ENCODE data around the gene NPTXR.

NPTXR gene

DNA sequence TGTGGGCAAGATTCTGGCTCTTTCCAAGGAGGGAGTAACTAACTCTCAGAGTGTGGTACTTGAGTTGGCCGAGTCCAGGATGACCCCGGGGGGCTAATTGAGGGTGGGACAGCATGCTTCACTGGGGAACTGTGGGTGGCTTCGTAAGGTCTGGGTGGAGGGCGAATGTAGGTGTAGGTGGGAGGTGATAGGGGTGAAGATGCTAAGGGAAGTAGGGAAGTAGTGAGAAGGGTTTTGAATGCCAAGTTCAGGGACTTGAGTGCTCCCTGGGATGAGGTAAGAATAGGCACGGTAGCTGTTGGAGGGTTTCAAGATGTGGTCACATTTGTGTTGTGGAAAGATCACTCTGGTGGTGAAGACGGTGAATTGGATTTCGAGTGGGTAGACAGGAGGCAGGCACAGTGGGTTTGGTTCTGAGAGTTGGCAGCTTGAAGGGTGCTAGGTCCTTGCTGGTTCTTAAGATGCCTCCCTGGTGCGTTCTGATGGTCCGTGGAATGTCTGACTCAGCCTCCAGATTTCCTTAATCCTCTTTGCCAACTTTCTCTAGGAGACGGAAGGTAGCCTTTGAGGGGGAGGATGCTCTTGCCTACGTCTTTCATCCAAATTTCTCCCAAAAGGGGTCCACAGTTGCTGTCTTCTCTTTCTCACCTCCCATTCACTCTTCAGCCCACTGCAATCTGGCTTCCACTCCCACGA, 47.4 kb downstream of the NPTXR start:
- no peak for DNase-seq (ENCODE audit: insufficient read length, low spot score)
- no peak for FAIRE-seq
- no peak for TF ChIP-seq POLR2A (IDR thresholded peaks at IDR 0.05; ENCODE audit: low read depth, low read length)

DNA sequence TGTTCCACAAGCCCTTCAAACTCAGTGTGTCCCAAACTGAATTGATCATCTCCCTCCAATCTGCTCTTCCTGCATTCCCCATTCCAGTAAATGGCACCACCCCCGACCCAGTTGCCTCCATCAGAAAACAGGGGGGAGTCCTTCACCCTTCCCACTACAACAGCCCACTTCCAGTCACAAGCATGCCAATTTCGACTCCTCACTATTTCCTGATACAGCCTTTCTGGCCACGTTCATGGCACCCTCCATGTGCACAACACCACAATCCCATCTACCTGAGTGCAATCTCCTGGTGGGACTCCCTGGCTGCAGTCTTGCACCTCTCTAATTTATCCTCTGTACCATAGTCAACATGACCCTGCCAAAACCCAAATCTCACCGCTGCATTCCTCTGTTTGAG, 48.3 kb downstream of the NPTXR start:
- TF ChIP-seq POLR2A (IDR thresholded peaks at IDR 0.05; ENCODE audit: low read depth, low read length), result no peak
- no peak for FAIRE-seq
- no peak for DNase-seq (ENCODE audit: insufficient read length, low spot score)

DNA sequence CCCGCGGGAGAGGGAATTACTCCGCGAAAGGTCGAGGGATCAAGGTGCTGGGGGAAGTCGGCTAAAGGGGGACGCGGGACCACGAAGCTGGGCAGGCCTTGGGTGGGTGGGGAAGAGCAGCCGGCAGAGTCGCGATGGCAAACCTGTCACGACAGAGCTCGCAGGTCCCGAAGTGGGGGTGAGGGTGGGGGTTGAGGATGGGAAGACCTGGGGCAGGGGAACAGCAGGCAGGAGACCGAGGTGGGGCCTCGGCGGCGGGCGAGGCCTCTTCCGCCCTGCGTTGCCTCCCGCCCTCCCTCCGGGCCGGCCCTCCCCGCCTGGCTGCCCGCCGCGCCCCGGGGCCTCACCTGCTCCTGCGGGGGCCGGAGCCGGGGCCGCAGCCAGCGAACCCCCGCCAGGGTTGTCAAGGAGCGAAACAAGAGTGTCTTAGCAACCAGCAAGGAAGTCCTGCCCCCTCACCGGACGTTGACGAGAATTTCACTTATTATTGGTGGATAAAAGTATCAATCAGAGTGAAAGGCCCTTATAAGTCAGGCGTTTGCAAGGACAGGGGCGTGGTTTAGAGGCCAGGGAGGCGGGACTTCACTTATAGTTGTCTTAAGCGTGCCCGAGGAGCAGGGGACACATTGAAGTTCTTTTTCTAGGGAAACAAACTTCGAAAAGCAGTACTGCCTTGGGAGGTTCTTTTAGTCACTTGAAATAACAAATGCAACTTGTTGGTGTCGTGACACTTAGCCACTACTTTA, 49.9 kb downstream of the NPTXR start, which contains the start of gene DNAL4:
Gene DNAL4 (minus strand): TSS at position 423 of the 746 bp plus-strand sequence. CDS start 11,412 bp downstream, outside the sequence.
- FAIRE-seq (peak; percentile 81), DNase-seq (ENCODE audit: insufficient read length, low spot score) (peak; percentile 72)
- no peak for TF ChIP-seq POLR2A (IDR thresholded peaks at IDR 0.05; ENCODE audit: low read depth, low read length)

- no peak for TF ChIP-seq POLR2A (IDR thresholded peaks at IDR 0.05; ENCODE audit: low read depth, low read length)
- FAIRE-seq (no peak), DNase-seq (ENCODE audit: insufficient read length, low spot score) (no peak)
Measured at GRCh38 chr22:38793317-38793716, 50.5 kb downstream of the NPTXR start.

DNA sequence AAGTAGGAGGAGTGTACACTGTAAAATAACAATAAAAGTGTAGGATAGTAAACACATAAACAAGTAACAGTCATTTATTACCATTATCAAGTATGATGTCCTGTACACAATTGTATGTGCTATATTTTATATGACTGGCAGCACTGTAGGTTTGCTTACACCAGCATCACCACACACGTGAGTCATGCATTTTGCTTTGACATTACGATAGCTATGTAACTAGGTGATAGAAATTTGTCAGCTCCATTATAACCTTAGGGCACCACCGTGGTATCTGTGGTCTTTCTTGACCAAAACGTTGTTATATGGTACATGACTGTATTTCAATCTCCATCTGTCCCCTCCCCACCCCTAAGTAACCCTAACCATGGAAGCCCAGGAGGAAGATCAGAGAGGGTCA, 51.0 kb downstream of the NPTXR start:
- DNase-seq (ENCODE audit: insufficient read length, low spot score), result no peak
- no peak for FAIRE-seq
- TF ChIP-seq POLR2A (IDR thresholded peaks at IDR 0.05; ENCODE audit: low read depth, low read length), result no peak

- FAIRE-seq (no peak), DNase-seq (ENCODE audit: insufficient read length, low spot score) (no peak)
Measured at GRCh38 chr22:38789606-38790005, 54.2 kb downstream of the NPTXR start.

DNA sequence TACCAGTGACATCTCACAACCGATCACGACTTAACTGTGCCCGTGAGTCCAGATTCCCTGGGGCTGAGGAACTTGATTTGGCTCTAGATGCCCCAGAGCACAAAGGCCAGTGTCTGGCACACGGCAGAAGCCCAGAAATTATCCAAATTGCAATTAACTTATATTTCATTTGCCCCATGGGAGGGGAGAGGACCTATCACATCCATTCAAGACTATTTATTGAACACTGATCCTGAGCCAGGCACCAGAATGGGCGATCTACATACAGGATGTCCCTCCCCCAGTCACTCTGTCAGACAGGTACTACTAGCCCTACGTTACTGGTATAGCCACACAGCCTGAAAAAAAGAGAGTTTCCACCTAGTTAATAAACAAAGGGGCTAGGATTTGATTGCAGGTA, 55.0 kb downstream of the NPTXR start:
- FAIRE-seq, result no peak
- DNase-seq (ENCODE audit: insufficient read length, low spot score), result no peak
- no peak for TF ChIP-seq POLR2A (IDR thresholded peaks at IDR 0.05; ENCODE audit: low read depth, low read length)

More at GRCh38 chr22:38789606-38790005, 54.2 kb downstream of the NPTXR start:
- TF ChIP-seq POLR2A (IDR thresholded peaks at IDR 0.05; ENCODE audit: low read depth, low read length), result no peak

DNA sequence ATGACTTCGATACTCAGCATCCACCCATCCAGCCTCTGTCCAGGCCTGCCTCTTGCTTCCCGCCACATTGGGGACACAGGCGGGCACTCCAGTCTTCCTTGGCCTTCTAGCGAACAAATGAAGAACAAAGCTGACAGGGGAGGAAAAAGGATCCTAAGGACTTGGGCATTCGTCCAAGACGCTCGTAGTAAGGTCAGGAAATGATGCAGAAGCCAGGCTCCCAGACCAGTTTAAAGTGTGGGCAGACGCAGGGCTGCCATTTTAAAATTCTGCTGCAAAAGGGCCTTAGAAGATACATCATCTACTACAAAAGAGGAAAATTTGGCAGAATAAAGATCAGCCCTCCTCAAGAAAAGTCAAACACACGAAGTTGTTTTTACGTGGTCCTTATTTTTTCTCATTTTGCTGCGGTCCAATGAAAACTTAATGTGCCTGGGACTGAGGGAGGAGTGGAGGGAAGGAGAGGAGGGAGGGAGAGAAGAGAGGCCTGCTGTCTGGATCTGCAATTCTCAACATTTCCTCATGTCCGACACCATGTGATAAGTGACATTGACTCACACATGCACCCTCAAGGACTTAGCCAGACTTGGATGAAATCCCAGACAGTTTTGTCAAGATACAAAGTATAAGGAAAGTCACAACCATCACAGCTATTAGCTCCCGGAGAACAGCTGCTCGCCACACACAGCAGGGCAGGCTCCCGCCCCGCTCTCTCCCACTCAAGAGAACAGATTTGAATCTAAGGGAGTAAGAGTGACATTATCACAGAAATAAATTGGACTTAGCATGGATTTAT, 55.6 kb downstream of the NPTXR start:
- FAIRE-seq, result peak; percentile 43
- DNase-seq (ENCODE audit: insufficient read length, low spot score), result no peak
- no peak for TF ChIP-seq POLR2A (IDR thresholded peaks at IDR 0.05; ENCODE audit: low read depth, low read length)

- FAIRE-seq (no peak), DNase-seq (ENCODE audit: insufficient read length, low spot score) (no peak)
- TF ChIP-seq POLR2A (IDR thresholded peaks at IDR 0.05; ENCODE audit: low read depth, low read length), result no peak
Measured at GRCh38 chr22:38786631-38787030, 57.2 kb downstream of the NPTXR start.

- FAIRE-seq (no peak), DNase-seq (ENCODE audit: insufficient read length, low spot score) (no peak)
- no peak for TF ChIP-seq POLR2A (IDR thresholded peaks at IDR 0.05; ENCODE audit: low read depth, low read length)
Measured at GRCh38 chr22:38784856-38785255, 59.0 kb downstream of the NPTXR start.

DNA sequence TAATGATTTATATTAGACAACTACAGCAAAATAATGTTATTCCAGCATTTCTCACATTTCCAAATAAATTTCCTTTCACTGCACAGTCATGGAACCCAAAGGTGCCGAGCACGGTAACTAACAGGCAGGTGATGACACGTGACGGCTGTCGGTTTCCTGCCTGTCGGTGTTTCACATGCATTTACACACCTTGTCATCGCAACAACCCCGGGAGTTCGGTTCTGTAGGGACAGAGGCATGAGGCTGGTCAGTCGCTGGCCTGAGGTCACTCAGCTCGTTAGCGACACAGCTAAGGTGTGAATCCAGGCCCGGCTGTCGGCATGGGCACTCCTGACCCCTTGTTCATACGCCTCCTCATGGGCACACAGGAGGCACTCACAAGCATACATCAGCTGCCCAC, 59.8 kb downstream of the NPTXR start:
- FAIRE-seq (no peak), DNase-seq (ENCODE audit: insufficient read length, low spot score) (no peak)
- no peak for TF ChIP-seq POLR2A (IDR thresholded peaks at IDR 0.05; ENCODE audit: low read depth, low read length)

- no peak for TF ChIP-seq POLR2A (IDR thresholded peaks at IDR 0.05; ENCODE audit: low read depth, low read length)
- FAIRE-seq, result no peak
- DNase-seq (ENCODE audit: insufficient read length, low spot score), result no peak
Measured at GRCh38 chr22:38783095-38783615, 60.7 kb downstream of the NPTXR start.

- FAIRE-seq, result peak; percentile 77
- DNase-seq (ENCODE audit: insufficient read length, low spot score), result peak; percentile 54
- no peak for TF ChIP-seq POLR2A (IDR thresholded peaks at IDR 0.05; ENCODE audit: low read depth, low read length)
Measured at GRCh38 chr22:38782402-38783094, 61.3 kb downstream of the NPTXR start.

Measured in H54 (cell line).